GM12878 (cell line): Measurements from ENCODE around the gene ARHGEF11. TPM values are rescaled to one million over a fixed set of nuclear protein-coding genes. Genes with fewer than 3 reads are reported as not detected.

Source experiments
- ATAC-seq: fragments of 200-7000 bp; cut with Tn5 transposase; 3 replicates; pipeline ENCODE4 v1.9.1; 2020; ENCODE audit warnings: mild to moderate bottlenecking, moderate library complexity
- BruUV-seq: library from RNA; stranded (reverse); fragments of 400-500 nt; replicated peaks from 2 replicates; lab custom pipeline; 2021; lab: Mats Ljungman, UMichigan
- CTCF ChIA-PET: fragments of 300-600 bp; sonication (Branson Sonifier 250); formaldehyde crosslinking; extraction: SDS; loops from one replicate; lab custom pipeline; 2021; ENCODE audit warnings: inconsistent platforms; lab: Yijun Ruan, JAX
- POLR2A ChIA-PET: fragments of 350-600 bp; formaldehyde crosslinking; extraction: SDS; loops from one replicate; lab custom pipeline; 2021; ENCODE audit warnings: inconsistent platforms; lab: Charles Lee
- RAD21 ChIA-PET: fragments of 300-600 bp; sonication (Branson Sonifier 250); formaldehyde crosslinking; loops from one replicate; lab custom pipeline; 2023; ENCODE audit warnings: antibody characterized with exemption; ENCODE audit not compliant: unreplicated experiment; lab: Charles Lee
- SMC1A ChIA-PET: fragments of 300-600 bp; sonication (Branson Sonifier 250); formaldehyde crosslinking; loops from one replicate; lab custom pipeline; 2023; ENCODE audit not compliant: unreplicated experiment, uncharacterized antibody; lab: Charles Lee
- DNase-seq: peaks from one replicate; pipeline ENCODE4 v3.0.0-alpha.2; 2011; ENCODE audit warnings: low read depth, low spot score
- FAIRE-seq: peaks from 3 replicates; lab custom pipeline; 2011; peaks lifted over from hg19 to GRCh38; lab: Jason Lieb, UNC
- H2AFZ ChIP-seq: 2 replicates; pipeline ENCODE4 v1.6.0; 2011; ENCODE audit warnings: low read depth, low read length, control low read depth; ENCODE audit not compliant: control insufficient read depth
- H3K27ac ChIP-seq: 2 replicates; pipeline ENCODE4 v1.5.1; 2011; ENCODE audit warnings: control low read depth; ENCODE audit not compliant: control insufficient read depth, insufficient read depth
- H3K27me3 ChIP-seq, 2 experiments: replicated peaks in 1 of 2; 2 replicates each; pipeline versions ENCODE4 v1.6.0 to v1.6.1; 2011; ENCODE audit warnings: low read length in 1 of 2; ENCODE audit not compliant: control insufficient read depth in 2 of 2, insufficient read depth in 2 of 2
- H3K36me3 ChIP-seq, 2 experiments: 2 replicates each; pipeline ENCODE4 v1.5.1; 2011; ENCODE audit warnings: low read length in 1 of 2; ENCODE audit not compliant: control insufficient read depth in 2 of 2, insufficient read depth in 2 of 2
- H3K4me1 ChIP-seq: 2 replicates; pipeline ENCODE4 v1.6.1; 2011; ENCODE audit warnings: mild to moderate bottlenecking, low read length, moderate library complexity, mixed read lengths; ENCODE audit not compliant: control insufficient read depth, insufficient read depth
- H3K4me2 ChIP-seq: 2 replicates; pipeline ENCODE4 v1.6.0; 2011; ENCODE audit warnings: control low read depth; ENCODE audit not compliant: control insufficient read depth, insufficient read depth
- H3K4me3 ChIP-seq: fragments of 200-600 bp; sonication (generic); 2 replicates; pipeline ENCODE4 v1.5.1; 2016
- H3K79me2 ChIP-seq: 2 replicates; pipeline ENCODE4 v1.6.0; 2011; ENCODE audit warnings: low read length; ENCODE audit not compliant: control insufficient read depth, insufficient read depth
- H3K9ac ChIP-seq: 2 replicates; pipeline ENCODE4 v1.8.0; 2011; ENCODE audit warnings: low read length, control low read depth, mixed read lengths; ENCODE audit not compliant: control insufficient read depth, insufficient read depth
- H3K9me3 ChIP-seq: replicated peaks from 3 replicates; pipeline ENCODE4 v1.5.1; 2011; ENCODE audit warnings: mild to moderate bottlenecking, low read length; ENCODE audit not compliant: control insufficient read depth, insufficient read depth
- H4K20me1 ChIP-seq: 2 replicates; pipeline ENCODE4 v1.6.0; 2011; ENCODE audit not compliant: control insufficient read depth, insufficient read depth
- NR2C1 ChIP-seq: fragments of 450-650 bp; IDR thresholded peaks from 2 replicates; pipeline ENCODE4 v1.6.1; 2017; ENCODE audit warnings: antibody characterized with exemption, mild to moderate bottlenecking, moderate library complexity
- NRF1 ChIP-seq: conservative IDR thresholded peaks from 2 replicates; pipeline ENCODE4 v1.6.1; 2011; ENCODE audit warnings: mild to moderate bottlenecking, low read depth, low read length, improper control_type of control experiment
- SUZ12 ChIP-seq: fragments of 200-600 bp; sonication (generic); IDR thresholded peaks from one replicate; pipeline ENCODE4 v1.6.1; 2018; ENCODE audit warnings: antibody characterized with exemption, mild to moderate bottlenecking; ENCODE audit not compliant: unreplicated experiment
- WGBS: methylation state at CpG from one replicate; pipeline ENCODE4 v1.1.6; 2016; ENCODE audit warnings: low lambda C conversion rate; ENCODE audit not compliant: insufficient replicate concordance, insufficient coverage; ENCODE audit errors: missing lambda C conversion rate; 5-methylcytosine and 5-hydroxymethylcytosine counted together
- in situ Hi-C: fragments of 300-500 bp; cut with MboI; formaldehyde crosslinking; loops from 9 replicates; pipeline ENCODE4 v1.14.3; 2018; ENCODE audit warnings: mixed read lengths
- intact Hi-C: fragments of 100-400 bp; cut with micrococcal nuclease; formaldehyde crosslinking; loops from one replicate; pipeline ENCODE4 v1.14.2; 2022; ENCODE audit not compliant: unreplicated experiment
- polyA plus RNA-seq, 11 experiments: library from polyadenylated mRNA; depleted of rRNA in 4 of 11; unstranded in 6 of 11; stranded (reverse) in 5 of 11; fragments of >200 nt; fragmentation: Nextera tagmentation in 4 of 11; fragmentation: Illumina TruSeq in 1 of 11; extraction: Ambion mirVana in 4 of 11; extraction: Trizol in 1 of 11; gene quantifications; 1 replicate in 1 of 11; 2 replicates in 10 of 11; pipeline versions ENCODE4 v1.2.1 to v1.2.3, GENCODE V29; 2011 to 2016; ENCODE audit warnings: inconsistent platforms in 2 of 11, missing spikeins in 2 of 11, low read depth in 1 of 11
- total RNA-seq, 4 experiments: library from RNA; depleted of rRNA in 3 of 4; stranded (reverse); fragments of >200 nt in 3 of 4; fragmentation: Illumina TruSeq in 1 of 4; extraction: Trizol in 1 of 4; gene quantifications; 2 replicates each; pipeline versions ENCODE4 v1.2.1 to v1.2.3, GENCODE V29; 2013 to 2021
- TF ChIP-seq, protein P1 (sequence below): fragments of 450-650 bp; IDR thresholded peaks from 2 replicates; pipeline ENCODE4 v1.6.1; 2018; ENCODE audit warnings: borderline replicate concordance, mild to moderate bottlenecking; ENCODE audit not compliant: partially characterized antibody
- TF ChIP-seq, protein P2 (sequence below): IDR thresholded peaks from 2 replicates; pipeline ENCODE4 v1.6.1; 2011; ENCODE audit warnings: borderline replicate concordance, low read depth, mild to moderate bottlenecking, moderate library complexity, mixed read lengths, low read length; ENCODE audit not compliant: insufficient read depth; ENCODE audit errors: extremely low read length
- TF ChIP-seq, protein P3 (sequence below): fragments of 450-650 bp; IDR thresholded peaks from 2 replicates; pipeline ENCODE4 v1.6.1; 2014; ENCODE audit warnings: mild to moderate bottlenecking

ARHGEF11 gene
- total and polyA plus RNA-seq, 10 of the 15 experiments (the other 5 are each of a cell fraction or from before 2014, with no cell fraction given): 0.05 to 12.7 (median 1.8) TPM

DNA sequence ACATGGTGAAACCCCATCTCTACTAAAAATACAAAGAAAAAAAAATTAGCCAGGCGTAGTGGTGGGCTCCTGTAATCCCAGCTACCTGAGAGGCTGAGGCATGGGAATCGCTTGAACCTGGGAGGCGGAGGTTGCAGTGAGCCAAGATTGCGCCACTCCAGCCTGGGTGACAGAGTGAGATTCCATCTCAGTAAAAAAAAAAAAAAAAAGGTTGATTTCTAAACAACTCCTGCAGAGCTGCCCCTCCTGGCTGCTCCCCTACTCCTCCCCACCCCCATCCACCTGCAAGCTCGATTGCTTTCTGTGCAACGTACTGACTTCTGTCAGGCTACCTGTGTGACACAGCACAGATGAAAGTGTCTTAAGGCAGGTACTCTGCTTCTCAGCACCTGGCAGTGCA lies 40.8 kb upstream of the ARHGEF11 start (continued):
- TF ChIP-seq, protein P1, sequence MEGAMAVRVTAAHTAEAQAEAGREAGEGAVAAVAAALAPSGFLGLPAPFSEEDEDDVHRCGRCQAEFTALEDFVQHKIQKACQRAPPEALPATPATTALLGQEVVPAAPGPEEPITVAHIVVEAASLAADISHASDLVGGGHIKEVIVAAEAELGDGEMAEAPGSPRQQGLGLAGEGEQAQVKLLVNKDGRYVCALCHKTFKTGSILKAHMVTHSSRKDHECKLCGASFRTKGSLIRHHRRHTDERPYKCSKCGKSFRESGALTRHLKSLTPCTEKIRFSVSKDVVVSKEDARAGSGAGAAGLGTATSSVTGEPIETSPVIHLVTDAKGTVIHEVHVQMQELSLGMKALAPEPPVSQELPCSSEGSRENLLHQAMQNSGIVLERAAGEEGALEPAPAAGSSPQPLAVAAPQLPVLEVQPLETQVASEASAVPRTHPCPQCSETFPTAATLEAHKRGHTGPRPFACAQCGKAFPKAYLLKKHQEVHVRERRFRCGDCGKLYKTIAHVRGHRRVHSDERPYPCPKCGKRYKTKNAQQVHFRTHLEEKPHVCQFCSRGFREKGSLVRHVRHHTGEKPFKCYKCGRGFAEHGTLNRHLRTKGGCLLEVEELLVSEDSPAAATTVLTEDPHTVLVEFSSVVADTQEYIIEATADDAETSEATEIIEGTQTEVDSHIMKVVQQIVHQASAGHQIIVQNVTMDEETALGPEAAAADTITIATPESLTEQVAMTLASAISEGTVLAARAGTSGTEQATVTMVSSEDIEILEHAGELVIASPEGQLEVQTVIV: no peak
- TF ChIP-seq NRF1: no peak
- TF ChIP-seq, all 136 proteins: peak for 0

DNA sequence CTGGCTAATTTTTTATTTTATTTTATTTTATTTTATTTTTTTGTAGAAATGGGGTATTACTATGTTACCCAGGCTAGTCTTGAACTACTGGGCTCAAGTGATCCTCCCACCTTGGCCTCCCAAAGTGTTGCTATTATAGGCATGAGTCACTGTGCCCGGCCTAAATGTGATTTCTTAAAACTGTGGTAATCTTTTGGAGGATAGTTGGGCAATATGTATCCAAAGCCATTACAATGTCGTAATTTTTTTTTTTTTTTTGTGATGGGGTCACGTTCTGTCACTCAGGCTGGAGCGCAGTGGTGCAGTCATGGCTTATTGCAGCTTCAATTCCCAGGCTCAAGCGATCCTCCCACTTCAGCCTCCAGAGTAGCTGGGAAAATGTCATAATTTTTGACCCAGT lies 39.9 kb upstream of the ARHGEF11 start:
- RAD21 ChIA-PET: interaction anchor here (0.8 to 1.6 kb wide), 2 partner anchors 11 to 70 kb away, joined by 3 read pairs; no protein-coding TSS in a partner anchor
- Histone ChIP-seq H4K20me1 (no peaks in the 10 kb centered on the region), H3K9me3 (no peaks in the 10 kb centered on the region), H3K4me3 (no peak overlapping the region), H3K9ac (no peak overlapping the region), H3K27ac (no peak overlapping the region), H3K27me3 (no peaks in the 10 kb centered on the region), H3K4me1 (no peaks in the 10 kb centered on the region), H2AFZ (no peak overlapping the region), H3K79me2 (no peaks in the 10 kb centered on the region), H3K4me2 (no peak overlapping the region), H3K36me3 (no peaks in the 10 kb centered on the region)
- intact Hi-C loops: no loop called here
- TF ChIP-seq SUZ12 (no peak), NR2C1 (no peak)
- TF ChIP-seq, protein P2, sequence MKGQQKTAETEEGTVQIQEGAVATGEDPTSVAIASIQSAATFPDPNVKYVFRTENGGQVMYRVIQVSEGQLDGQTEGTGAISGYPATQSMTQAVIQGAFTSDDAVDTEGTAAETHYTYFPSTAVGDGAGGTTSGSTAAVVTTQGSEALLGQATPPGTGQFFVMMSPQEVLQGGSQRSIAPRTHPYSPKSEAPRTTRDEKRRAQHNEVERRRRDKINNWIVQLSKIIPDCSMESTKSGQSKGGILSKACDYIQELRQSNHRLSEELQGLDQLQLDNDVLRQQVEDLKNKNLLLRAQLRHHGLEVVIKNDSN: no peak
- TF ChIP-seq, protein P3, sequence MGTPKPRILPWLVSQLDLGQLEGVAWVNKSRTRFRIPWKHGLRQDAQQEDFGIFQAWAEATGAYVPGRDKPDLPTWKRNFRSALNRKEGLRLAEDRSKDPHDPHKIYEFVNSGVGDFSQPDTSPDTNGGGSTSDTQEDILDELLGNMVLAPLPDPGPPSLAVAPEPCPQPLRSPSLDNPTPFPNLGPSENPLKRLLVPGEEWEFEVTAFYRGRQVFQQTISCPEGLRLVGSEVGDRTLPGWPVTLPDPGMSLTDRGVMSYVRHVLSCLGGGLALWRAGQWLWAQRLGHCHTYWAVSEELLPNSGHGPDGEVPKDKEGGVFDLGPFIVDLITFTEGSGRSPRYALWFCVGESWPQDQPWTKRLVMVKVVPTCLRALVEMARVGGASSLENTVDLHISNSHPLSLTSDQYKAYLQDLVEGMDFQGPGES: no peak
- ATAC-seq: no peak
- in situ Hi-C loops: no loop called here
- CTCF ChIA-PET: interaction anchor here (3.7 to 14.4 kb wide), 2 partner anchors 12 to 69 kb away, joined by 17 to 715 read pairs; no protein-coding TSS in a partner anchor
- 35% methylated on average over 5 of the region's 5 CpGs for WGBS
- BruUV-seq: no TSS peak
- SMC1A ChIA-PET: interaction anchor here (10.1 kb wide), 1 partner anchor 67 kb away, joined by 383 read pairs; no protein-coding TSS in a partner anchor
- POLR2A ChIA-PET: interaction anchor here (0.6 kb wide), 1 partner anchor 168 kb away, joined by 3 read pairs; no protein-coding TSS in a partner anchor
- no peak for FAIRE-seq
- DNase-seq: no peak
